Measurements from ENCODE around the gene RP2.

GRCh38 chrX:46831765-46832327 is 5.0 kb upstream of the RP2 start:
- TF ChIP-seq CTCF (IDR thresholded peaks at IDR 0.05), result no peak
- no peak for TF ChIP-seq ZFX (IDR thresholded peaks at IDR 0.05; ENCODE audit: borderline replicate concordance)

All from 22Rv1 (cell line).